HUES64 (cell line): ENCODE results near the gene PRSS48.
"Not testable (repeated sequence)": the region's sequence is repeated elsewhere in the genome, so short reads cannot be mapped to it uniquely, and the experiment has no call there.

Experiments used
- H3K27ac ChIP-seq: 2 replicates; pipeline ENCODE4 v1.7.0; 2013; ENCODE audit warnings: low read depth, low read length, inconsistent platforms
- H3K27me3 ChIP-seq: 2 replicates; pipeline ENCODE4 v1.6.1; 2013; ENCODE audit warnings: mild to moderate bottlenecking, low read length; ENCODE audit not compliant: insufficient read depth
- H3K36me3 ChIP-seq: 2 replicates; pipeline ENCODE4 v1.6.1; 2013; ENCODE audit warnings: mild to moderate bottlenecking, low read length; ENCODE audit not compliant: insufficient read depth
- H3K4me1 ChIP-seq: 2 replicates; pipeline ENCODE4 v1.6.1; 2013; ENCODE audit warnings: mild to moderate bottlenecking, low read length, moderate library complexity; ENCODE audit not compliant: insufficient read depth
- H3K4me3 ChIP-seq: 2 replicates; pipeline ENCODE4 v1.5.1; 2013; ENCODE audit warnings: mild to moderate bottlenecking, low read length, moderate library complexity
- H3K9ac ChIP-seq: 2 replicates; pipeline ENCODE4 v1.6.1; 2013; ENCODE audit warnings: mild to moderate bottlenecking, low read depth, low read length
- H3K9me3 ChIP-seq: 2 replicates; pipeline ENCODE4 v1.6.1; 2013; ENCODE audit warnings: low read depth, low read length; ENCODE audit not compliant: insufficient read depth
- WGBS: fragments of 150-250, 120-280 bp; methylation state at CpG from one replicate; pipeline ENCODE4 v1.1.7; 2013; ENCODE audit warnings: missing lambda C conversion rate; 5-methylcytosine and 5-hydroxymethylcytosine counted together

Gene PRSS48

GRCh38 chr4:151242305-151242704, 34.7 kb upstream of the PRSS48 start:
- H3K9ac ChIP-seq = no peak overlapping the region
- H3K36me3 ChIP-seq = no peaks in the 10 kb centered on the region; the same call in 1 of the 2 replicates
- no peaks in the 10 kb centered on the region for H3K27me3 ChIP-seq
- H3K4me3 ChIP-seq = no peak overlapping the region
- peaks cover 23% of the 10 kb centered on the region for H3K4me1 ChIP-seq
- H3K27ac ChIP-seq = no peak overlapping the region
- WGBS = 89% methylated on average over 1 of the region's 2 CpGs
- H3K9me3 ChIP-seq = 0 out of 2 replicates have a peak, but pooled peaks cover 2% of the 10 kb centered on the region

DNA sequence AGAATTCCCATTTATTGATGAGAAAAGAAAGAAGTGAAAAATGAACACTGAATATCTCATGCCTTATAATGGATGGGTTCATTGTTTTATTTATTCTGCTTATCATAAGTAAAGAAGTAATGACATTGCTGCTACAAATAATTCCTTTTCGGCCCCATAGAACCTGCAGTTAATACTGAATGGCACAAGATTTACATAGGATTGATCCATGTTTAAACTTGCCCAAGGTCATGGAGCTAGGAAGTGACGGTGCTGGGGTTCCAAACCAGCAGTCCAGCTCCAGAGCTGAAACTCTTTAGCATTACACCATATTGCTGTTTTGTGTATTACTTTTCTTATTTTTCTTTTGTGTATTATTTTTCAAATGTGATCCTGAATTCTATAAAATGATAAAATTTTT, 30.2 kb upstream of the PRSS48 start:
- H3K27me3 ChIP-seq = no peaks in the 10 kb centered on the region
- WGBS = 95% methylated on average over 2 of the region's 2 CpGs
- H3K9ac ChIP-seq = no peak overlapping the region
- peaks cover 38% of the 10 kb centered on the region for H3K4me1 ChIP-seq
- no peaks in the 10 kb centered on the region for H3K9me3 ChIP-seq
- H3K27ac ChIP-seq = no peak overlapping the region
- no peaks in the 10 kb centered on the region for H3K36me3 ChIP-seq
- H3K4me3 ChIP-seq = no peak overlapping the region

- Histone ChIP-seq H3K9me3 (no peaks in the 10 kb centered on the region), H3K4me1 (peaks cover 34% of the 10 kb centered on the region), H3K27ac (no peak overlapping the region), H3K36me3 (no peaks in the 10 kb centered on the region), H3K27me3 (no peaks in the 10 kb centered on the region), H3K4me3 (no peak overlapping the region), H3K9ac (no peak overlapping the region)
- WGBS = 86% methylated on average over 1 of the region's 2 CpGs
Observed at GRCh38 chr4:151247395-151247794, 29.6 kb upstream of the PRSS48 start.

DNA sequence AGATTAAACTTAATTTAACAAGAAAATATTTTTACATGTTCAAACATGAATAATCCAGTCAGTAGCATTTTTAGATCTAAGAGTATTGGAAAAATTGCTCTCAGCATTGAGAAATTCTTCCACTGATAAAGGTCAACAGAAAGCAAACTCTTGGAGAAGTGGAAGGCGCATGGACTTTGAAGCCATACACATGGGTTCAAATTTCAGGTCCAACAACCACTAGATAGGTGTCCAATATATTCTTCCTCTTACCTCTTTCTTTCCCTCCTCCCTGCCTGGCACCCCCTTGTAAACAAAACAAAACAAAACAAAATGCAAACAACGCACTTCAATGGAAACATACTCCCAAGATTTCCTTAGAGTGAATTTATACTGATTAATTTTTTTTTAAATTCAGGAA, 28.4 kb upstream of the PRSS48 start:
- H3K9ac ChIP-seq = no peak overlapping the region
- H3K36me3 ChIP-seq = no peaks in the 10 kb centered on the region
- no peaks in the 10 kb centered on the region for H3K9me3 ChIP-seq
- no peaks in the 10 kb centered on the region for H3K27me3 ChIP-seq
- H3K27ac ChIP-seq = no peak overlapping the region
- H3K4me1 ChIP-seq = peaks cover 23% of the 10 kb centered on the region
- WGBS = 97% methylated on average over 1 of the region's 2 CpGs
- no peak overlapping the region for H3K4me3 ChIP-seq

DNA sequence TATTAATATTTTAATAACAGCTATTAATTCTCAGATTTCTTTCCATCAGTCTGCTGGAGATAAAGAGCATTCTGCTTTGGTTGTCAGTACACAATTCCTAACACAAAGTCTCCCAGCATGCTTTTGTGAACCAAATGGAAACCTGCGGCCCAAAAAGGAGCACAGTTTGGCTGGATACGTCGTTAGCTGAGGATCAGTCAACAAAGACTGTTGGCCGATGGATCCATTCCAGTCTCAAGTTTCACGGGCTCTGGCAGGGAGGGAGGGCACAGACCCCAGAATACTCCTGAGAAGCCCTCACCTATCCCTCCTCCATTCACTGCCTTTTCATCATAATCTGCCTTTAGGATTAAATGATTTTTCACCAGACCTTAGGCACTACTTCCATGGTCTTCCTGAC, 26.3 kb upstream of the PRSS48 start:
- WGBS = 24% methylated on average over 5 of the region's 5 CpGs
- Histone ChIP-seq H3K27ac (peak overlapping the region; percentile 17; the same call in 1 of the 2 replicates), H3K4me3 (no peak overlapping the region)

GRCh38 chr4:151251603-151252304, 25.2 kb upstream of the PRSS48 start:
- no peak overlapping the region for H3K27ac ChIP-seq
- no peak overlapping the region for H3K4me3 ChIP-seq
- no peaks in the 10 kb centered on the region for H3K9me3 ChIP-seq
- H3K4me1 ChIP-seq = peaks cover 15% of the 10 kb centered on the region
- no peaks in the 10 kb centered on the region for H3K27me3 ChIP-seq
- 0 out of 2 replicates have a peak, but pooled peaks cover 6% of the 10 kb centered on the region for H3K36me3 ChIP-seq
- H3K9ac ChIP-seq = no peak overlapping the region
- 45% methylated on average over 2 of the region's 2 CpGs for WGBS

More for the DNA sequence above, 26.3 kb upstream of the PRSS48 start:
- Histone ChIP-seq H3K9ac (no peak overlapping the region), H3K9me3 (no peaks in the 10 kb centered on the region), H3K4me1 (peaks cover 15% of the 10 kb centered on the region), H3K27me3 (no peaks in the 10 kb centered on the region), H3K36me3 (no peaks in the 10 kb centered on the region)

DNA sequence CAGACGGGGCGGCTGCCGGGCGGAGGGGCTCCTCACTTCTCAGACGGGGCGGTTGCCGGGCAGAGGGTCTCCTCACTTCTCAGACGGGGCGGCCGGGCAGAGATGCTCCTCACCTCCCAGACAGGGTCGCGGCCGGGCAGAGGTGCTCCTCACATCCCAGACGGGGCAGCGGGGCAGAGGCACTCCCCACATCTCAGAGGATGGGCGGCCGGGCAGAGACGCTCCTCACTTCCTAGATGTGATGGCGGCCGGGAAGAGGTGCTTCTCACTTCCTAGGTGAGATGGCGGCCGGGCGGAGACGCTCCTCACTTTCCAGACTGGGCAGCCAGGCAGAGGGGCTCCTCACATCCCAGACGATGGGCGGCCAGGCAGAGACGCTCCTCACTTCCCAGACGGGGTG, 21.7 kb upstream of the PRSS48 start:
- not testable (repeated sequence) for H3K27ac ChIP-seq, H3K4me3 ChIP-seq, H3K9me3 ChIP-seq, H3K36me3 ChIP-seq, H3K27me3 ChIP-seq, H3K9ac ChIP-seq, H3K4me1 ChIP-seq
- 97% methylated on average over 19 of the region's 28 CpGs for WGBS

- 94% methylated on average over 17 of the region's 17 CpGs for WGBS
Observed at GRCh38 chr4:151255680-151256079, 21.3 kb upstream of the PRSS48 start.

GRCh38 chr4:151256134-151256533, 20.8 kb upstream of the PRSS48 start:
- no peaks in the 10 kb centered on the region for H3K27me3 ChIP-seq
- H3K4me3 ChIP-seq = no peak overlapping the region
- WGBS = 88% methylated on average over 2 of the region's 2 CpGs
- H3K27ac ChIP-seq = no peak overlapping the region
- H3K4me1 ChIP-seq = no peaks in the 10 kb centered on the region; the same call in 1 of the 2 replicates
- H3K9ac ChIP-seq = no peak overlapping the region
- 0 out of 2 replicates have a peak, but pooled peaks cover 6% of the 10 kb centered on the region for H3K36me3 ChIP-seq
- no peaks in the 10 kb centered on the region for H3K9me3 ChIP-seq

More at GRCh38 chr4:151255680-151256079, 21.3 kb upstream of the PRSS48 start:
- H3K9me3 ChIP-seq, H3K36me3 ChIP-seq, H3K27ac ChIP-seq, H3K27me3 ChIP-seq, H3K4me3 ChIP-seq, H3K4me1 ChIP-seq, H3K9ac ChIP-seq: not testable (repeated sequence)

DNA sequence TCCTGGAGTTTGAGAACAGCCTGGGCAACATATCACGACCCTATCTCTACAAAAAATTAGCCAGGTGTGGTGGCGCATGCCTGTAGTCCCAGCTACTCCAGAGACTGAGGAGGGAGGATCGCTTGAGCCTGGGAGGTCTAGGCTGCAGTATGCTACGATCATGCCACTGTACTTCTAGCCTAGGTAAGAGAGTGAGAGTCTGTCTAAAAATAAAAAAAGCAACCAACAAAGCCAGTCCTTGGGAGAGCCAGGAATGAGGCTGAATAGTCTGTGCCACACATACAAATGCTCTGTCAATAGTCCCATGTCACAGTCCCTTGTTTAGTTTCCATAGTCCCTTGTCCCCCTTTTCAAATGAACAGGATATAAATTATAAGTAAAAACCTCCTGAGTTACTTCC, 19.3 kb upstream of the PRSS48 start:
- Histone ChIP-seq H3K9me3 (no peaks in the 10 kb centered on the region), H3K27me3 (no peaks in the 10 kb centered on the region), H3K36me3 (0 out of 2 replicates have a peak, but pooled peaks cover 6% of the 10 kb centered on the region), H3K4me1 (no peaks in the 10 kb centered on the region), H3K9ac (no peak overlapping the region), H3K4me3 (no peak overlapping the region), H3K27ac (no peak overlapping the region)
- WGBS = 96% methylated on average over 4 of the region's 4 CpGs

DNA sequence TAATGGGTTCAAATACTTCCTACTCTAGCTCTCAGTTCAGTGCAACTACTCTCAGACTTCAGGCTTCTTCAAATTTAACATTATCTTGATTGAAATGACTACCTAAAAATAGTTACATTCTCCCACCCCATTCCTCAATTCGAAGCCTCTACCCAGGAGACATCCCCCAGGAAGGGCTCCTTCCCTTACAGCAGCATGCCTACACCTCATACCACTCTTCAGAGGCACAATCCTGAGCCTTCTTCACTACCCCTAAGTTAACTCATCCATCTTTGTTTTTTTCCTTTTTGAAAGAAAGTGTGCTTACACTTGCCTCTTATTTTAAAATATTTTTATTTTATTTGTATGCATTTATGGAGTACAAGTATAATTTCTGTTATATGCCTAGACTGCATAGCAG, 17.2 kb upstream of the PRSS48 start:
- 91% methylated on average over 1 of the region's 1 CpG for WGBS
- H3K9ac ChIP-seq = no peak overlapping the region

More for the DNA sequence above, 17.2 kb upstream of the PRSS48 start:
- Histone ChIP-seq H3K36me3 (peaks cover 9% of the 10 kb centered on the region; the same call in 1 of the 2 replicates), H3K4me3 (no peak overlapping the region), H3K4me1 (no peaks in the 10 kb centered on the region), H3K9me3 (peaks cover 3% of the 10 kb centered on the region; the same call in 1 of the 2 replicates), H3K27me3 (no peaks in the 10 kb centered on the region), H3K27ac (no peak overlapping the region)
